Neuronal stem cell (in vitro differentiated cells): Measurements from ENCODE around the gene RYR1.
"Not testable (repeated sequence)": the region's sequence is repeated elsewhere in the genome, so short reads cannot be mapped to it uniquely, and the experiment has no call there.

Experiments used
- DNase-seq: peaks from one replicate; pipeline ENCODE4 v3.0.0-alpha.2; 2013; ENCODE audit warnings: low spot score
- H2AFZ ChIP-seq: one replicate; pipeline ENCODE4 v1.6.1; 2013; ENCODE audit warnings: mild to moderate bottlenecking, low read length, inconsistent platforms
- H2AK5ac ChIP-seq: 2 replicates; pipeline ENCODE4 v1.6.1; 2013; ENCODE audit warnings: low read depth, mild to moderate bottlenecking, inconsistent platforms, low read length, moderate library complexity, mixed read lengths
- H2BK120ac ChIP-seq: 2 replicates; pipeline ENCODE4 v1.6.1; 2013; ENCODE audit warnings: low read depth, mild to moderate bottlenecking, inconsistent platforms, low read length, moderate library complexity, mixed read lengths
- H2BK12ac ChIP-seq: one replicate; pipeline ENCODE4 v1.6.1; 2013; ENCODE audit warnings: low read length, inconsistent platforms
- H2BK15ac ChIP-seq: 2 replicates; pipeline ENCODE4 v1.6.1; 2013; ENCODE audit warnings: mild to moderate bottlenecking, low read length, inconsistent platforms, mixed read lengths
- H2BK5ac ChIP-seq: one replicate; pipeline ENCODE4 v1.6.1; 2013; ENCODE audit warnings: inconsistent platforms, mild to moderate bottlenecking, low read length, moderate library complexity
- H3K14ac ChIP-seq: one replicate; pipeline ENCODE4 v1.6.1; 2013; ENCODE audit warnings: low read length, inconsistent platforms
- H3K18ac ChIP-seq: 2 replicates; pipeline ENCODE4 v1.6.1; 2013; ENCODE audit warnings: low read length, inconsistent platforms
- H3K23ac ChIP-seq: 2 replicates; pipeline ENCODE4 v1.6.1; 2013; ENCODE audit warnings: low read depth, mild to moderate bottlenecking, mixed read lengths, low read length, inconsistent platforms; ENCODE audit not compliant: poor library complexity
- H3K27ac ChIP-seq: replicated peaks from 3 replicates; pipeline ENCODE4 v1.5.1; 2013; ENCODE audit warnings: low read length, inconsistent platforms
- H3K27me3 ChIP-seq, 3 experiments: 2 replicates each; pipeline ENCODE4 v1.6.1; 2013; ENCODE audit warnings: low read length in 3 of 3, mild to moderate bottlenecking in 2 of 3, inconsistent platforms in 1 of 3, low read depth in 1 of 3, mixed read lengths in 1 of 3, moderate library complexity in 1 of 3; ENCODE audit not compliant: control insufficient read depth in 3 of 3, insufficient read depth in 3 of 3
- H3K36me3 ChIP-seq, 2 donors: replicated peaks in 1 of 2; 2 replicates each; pipeline ENCODE4 v1.6.1; 2013; ENCODE audit warnings: low read length in 2 of 2; ENCODE audit not compliant: control insufficient read depth in 2 of 2, insufficient read depth in 2 of 2
- H3K4ac ChIP-seq: 2 replicates; pipeline ENCODE4 v1.6.1; 2013; ENCODE audit warnings: inconsistent platforms, mild to moderate bottlenecking, low read length, moderate library complexity
- H3K4me1 ChIP-seq, 2 donors: 1 replicate in 1 of 2; 2 replicates in 1 of 2; pipeline ENCODE4 v1.6.1; 2013; ENCODE audit warnings: low read length in 2 of 2, low read depth in 1 of 2; ENCODE audit not compliant: control insufficient read depth in 2 of 2, insufficient read depth in 1 of 2
- H3K4me2 ChIP-seq: one replicate; pipeline ENCODE4 v1.6.1; 2013; ENCODE audit warnings: mild to moderate bottlenecking, low read length, inconsistent platforms; ENCODE audit not compliant: insufficient read depth, poor library complexity, severe bottlenecking
- H3K4me3 ChIP-seq, 2 donors: 2 replicates each; pipeline ENCODE4 v1.5.1; 2013; ENCODE audit warnings: low read length in 2 of 2, mild to moderate bottlenecking in 2 of 2, inconsistent platforms in 1 of 2, moderate library complexity in 1 of 2
- H3K79me1 ChIP-seq: one replicate; pipeline ENCODE4 v1.6.1; 2013; ENCODE audit warnings: low read depth, mild to moderate bottlenecking, inconsistent platforms, low read length, moderate library complexity
- H3K9ac ChIP-seq: one replicate; pipeline ENCODE4 v1.6.1; 2013; ENCODE audit warnings: mild to moderate bottlenecking, low read depth, low read length, inconsistent platforms; ENCODE audit not compliant: poor library complexity
- H3K9me3 ChIP-seq, 2 donors: replicated peaks in 1 of 2; 2 replicates each; pipeline versions ENCODE3 to v1.6.1; 2013; ENCODE audit warnings: low read length in 2 of 2, mild to moderate bottlenecking in 2 of 2, inconsistent platforms in 1 of 2, low read depth in 1 of 2, mixed read lengths in 1 of 2, moderate library complexity in 1 of 2; ENCODE audit not compliant: control insufficient read depth in 2 of 2, insufficient read depth in 1 of 2
- H4K8ac ChIP-seq: one replicate; pipeline ENCODE4 v1.6.1; 2013; ENCODE audit warnings: low read depth, mild to moderate bottlenecking, inconsistent platforms, low read length, moderate library complexity
- H4K91ac ChIP-seq: one replicate; pipeline ENCODE4 v1.6.1; 2013; ENCODE audit warnings: low read length, low read depth, mild to moderate bottlenecking, inconsistent platforms; ENCODE audit not compliant: poor library complexity
- WGBS, 2 donors: extraction: QIAGEN DNeasy Blood & Tissue Kit; methylation state at CpG; one replicate each; pipeline ENCODE4 v1.1.7; 2013; ENCODE audit warnings: missing lambda C conversion rate in 2 of 2, mixed read lengths in 1 of 2; ENCODE audit not compliant: insufficient read length in 2 of 2, insufficient replicate concordance in 1 of 2; ENCODE audit errors: extremely low coverage in 2 of 2; 5-methylcytosine and 5-hydroxymethylcytosine counted together

RYR1 gene

GRCh38 chr19:38511074-38511708 lies 77.7 kb downstream of the RYR1 start:
- no CpG with 5 or more reads among the region's 10 CpGs for WGBS, 2 donors
- Histone ChIP-seq H4K8ac (no peak overlapping the region), H3K4me1 (peaks cover 0 to 1% of the 10 kb centered on the region in 2 donors), H2BK5ac (peak overlapping the region; percentile 39), H2BK120ac (no peak overlapping the region), H2AK5ac (no peak overlapping the region), H3K9me3 (no peaks in the 10 kb centered on the region), H3K4me3 (no peak overlapping the region), H2BK15ac (no peak overlapping the region), H3K9ac (no peak overlapping the region), H3K4me2 (no peak overlapping the region), H4K91ac (no peak overlapping the region), H3K14ac (no peak overlapping the region), H3K79me1 (no peaks in the 10 kb centered on the region), H3K27ac (no peak overlapping the region), H3K27me3 (peaks cover 0 to 2% (median 0%) of the 10 kb centered on the region in 3 experiments), H3K23ac (peak overlapping the region; percentile 85), H3K18ac (no peak overlapping the region), H3K36me3 (peaks cover 0 to 2% of the 10 kb centered on the region in 2 donors), H2AFZ (no peak overlapping the region), H2BK12ac (no peak overlapping the region), H3K4ac (no peak overlapping the region)
- DNase-seq: no peak

GRCh38 chr19:38512277-38512676 lies 78.8 kb downstream of the RYR1 start:
- no peak overlapping the region for H3K4ac ChIP-seq
- H3K27ac ChIP-seq: no peak overlapping the region
- no peak overlapping the region for H2BK120ac ChIP-seq
- no CpG with 5 or more reads among the region's 19 CpGs for WGBS, 2 donors
- peak overlapping the region; percentile 96 for H2BK15ac ChIP-seq
- H2BK5ac ChIP-seq: no peak overlapping the region
- H3K9me3 ChIP-seq: no peaks in the 10 kb centered on the region
- no peak for DNase-seq
- H3K4me2 ChIP-seq: no peak overlapping the region
- H4K8ac ChIP-seq: peak overlapping the region; percentile 82
- peaks cover 0 to 2% (median 0%) of the 10 kb centered on the region in 3 experiments for H3K27me3 ChIP-seq
- no peak overlapping the region for H2AFZ ChIP-seq
- H3K18ac ChIP-seq: peak overlapping the region; percentile 65
- peaks cover 0 to 1% of the 10 kb centered on the region in 2 donors for H3K4me1 ChIP-seq
- peak overlapping the region; percentile 33 for H2BK12ac ChIP-seq
- H3K14ac ChIP-seq: no peak overlapping the region
- peak overlapping the region in 1 of 2 donors; percentile 49 for H3K4me3 ChIP-seq
- no peaks in the 10 kb centered on the region for H3K79me1 ChIP-seq
- no peak overlapping the region for H4K91ac ChIP-seq
- peaks cover 0 to 2% of the 10 kb centered on the region in 2 donors for H3K36me3 ChIP-seq
- peak overlapping the region; percentile 85 for H3K23ac ChIP-seq
- H2AK5ac ChIP-seq: peak overlapping the region; percentile 1
- no peak overlapping the region for H3K9ac ChIP-seq

- H3K4me1 ChIP-seq, H3K4ac ChIP-seq, H3K23ac ChIP-seq: not testable (repeated sequence)
Measured at GRCh38 chr19:38513156-38513555, 79.7 kb downstream of the RYR1 start.

GRCh38 chr19:38513762-38514167 lies 80.3 kb downstream of the RYR1 start:
- Histone ChIP-seq H3K79me1 (no peaks in the 10 kb centered on the region), H3K4me3 (no peak overlapping the region), H2AK5ac (no peak overlapping the region), H2BK12ac (no peak overlapping the region), H3K9ac (no peak overlapping the region), H2BK15ac (no peak overlapping the region), H3K9me3 (no peaks in the 10 kb centered on the region), H2AFZ (no peak overlapping the region), H3K23ac (no peak overlapping the region), H3K4ac (no peak overlapping the region), H3K4me1 (peaks cover 0 to 1% of the 10 kb centered on the region in 2 donors), H3K18ac (no peak overlapping the region), H3K14ac (no peak overlapping the region), H3K27ac (no peak overlapping the region), H2BK120ac (no peak overlapping the region), H4K91ac (no peak overlapping the region), H3K4me2 (no peak overlapping the region), H3K27me3 (peaks cover 0 to 2% (median 0%) of the 10 kb centered on the region in 3 experiments), H3K36me3 (no peaks in the 10 kb centered on the region), H4K8ac (no peak overlapping the region), H2BK5ac (no peak overlapping the region)
- no peak for DNase-seq
- WGBS, 2 donors: no CpG with 5 or more reads among the region's 3 CpGs

More at GRCh38 chr19:38513156-38513555, 79.7 kb downstream of the RYR1 start:
- not testable (repeated sequence) for H2AFZ ChIP-seq, H3K9ac ChIP-seq, H3K14ac ChIP-seq, H2BK15ac ChIP-seq, H3K27me3 ChIP-seq, H2BK120ac ChIP-seq, H3K36me3 ChIP-seq, H3K9me3 ChIP-seq, H3K4me3 ChIP-seq, H3K27ac ChIP-seq, H2BK12ac ChIP-seq, H2BK5ac ChIP-seq, H4K8ac ChIP-seq, H3K4me2 ChIP-seq, H3K18ac ChIP-seq, DNase-seq, H2AK5ac ChIP-seq, H4K91ac ChIP-seq, H3K79me1 ChIP-seq
- no CpG with 5 or more reads among the region's 6 CpGs for WGBS, 2 donors
